NCI-H187 treated with DMSO at 0.1 percent for 48 hours (cell line): Measurements from ENCODE around the gene AVL9.
"Not testable (repeated sequence)": the region's sequence is repeated elsewhere in the genome, so short reads cannot be mapped to it uniquely, and the experiment has no call there.

Experiments used
- DNase-seq: peaks from one replicate; lab custom pipeline; 2025; lab: John Stamatoyannopoulos, UW

AVL9 gene

GRCh38 chr7:32495298-32496051 lies at the start of gene AVL9:
Gene AVL9, plus strand, starts transcription at chr7:32495489. Its CDS starts 221 bp downstream, at chr7:32495710.
- peak; percentile 69 for DNase-seq

DNA sequence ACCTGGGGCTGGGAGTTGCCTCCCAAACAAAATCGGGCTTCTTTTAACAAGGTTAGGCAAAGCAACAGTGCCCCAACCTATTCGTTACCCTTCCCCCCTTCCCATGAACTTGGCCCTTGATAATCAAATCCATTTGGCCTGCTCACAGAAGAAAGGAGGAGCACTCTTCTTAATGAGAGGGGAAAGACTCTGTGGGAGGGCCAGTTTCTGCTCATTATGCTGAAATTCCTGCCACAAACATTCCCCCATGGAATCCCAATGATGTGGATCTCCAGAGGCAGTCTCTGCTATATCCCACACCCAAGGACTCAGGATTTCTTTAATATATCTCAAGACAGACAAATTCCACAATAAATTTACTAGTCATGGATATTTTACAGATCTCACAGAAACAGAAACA lies 48.1 kb upstream of the AVL9 start:
- DNase-seq, result no peak

GRCh38 chr7:32453341-32454011 lies 41.8 kb upstream of the AVL9 start:
- no peak for DNase-seq

- DNase-seq, result no peak
These were observed 37.3 kb upstream of the AVL9 start for GRCh38 chr7:32458025-32458424.

- no peak for DNase-seq
These were observed 35.5 kb upstream of the AVL9 start for GRCh38 chr7:32459788-32460187.

GRCh38 chr7:32461484-32461883 lies 33.8 kb upstream of the AVL9 start:
- no peak for DNase-seq

GRCh38 chr7:32462451-32462850 lies 32.8 kb upstream of the AVL9 start:
- no peak for DNase-seq

GRCh38 chr7:32462977-32463376 lies 32.3 kb upstream of the AVL9 start:
- DNase-seq, result peak; percentile 33

GRCh38 chr7:32464641-32465416 lies 30.5 kb upstream of the AVL9 start:
- not testable (repeated sequence) for DNase-seq

DNA sequence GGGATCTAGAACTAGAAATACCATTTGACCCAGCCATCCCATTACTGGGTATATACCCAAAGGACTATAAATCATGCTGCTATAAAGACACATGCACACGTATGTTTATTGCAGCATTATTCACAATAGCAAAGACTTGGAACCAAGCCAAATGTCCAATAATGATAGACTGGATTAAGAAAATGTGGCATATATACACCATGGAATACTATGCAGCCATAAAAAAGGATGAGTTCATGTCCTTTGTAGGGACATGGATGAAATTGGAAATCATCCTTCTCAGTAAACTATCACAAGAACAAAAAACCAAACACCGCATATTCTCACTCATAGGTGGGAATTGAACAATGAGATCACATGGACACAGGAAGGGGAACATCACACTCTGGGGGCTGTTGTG lies 25.3 kb upstream of the AVL9 start:
- not testable (repeated sequence) for DNase-seq

GRCh38 chr7:32470871-32471270 lies 24.4 kb upstream of the AVL9 start:
- no peak for DNase-seq

DNA sequence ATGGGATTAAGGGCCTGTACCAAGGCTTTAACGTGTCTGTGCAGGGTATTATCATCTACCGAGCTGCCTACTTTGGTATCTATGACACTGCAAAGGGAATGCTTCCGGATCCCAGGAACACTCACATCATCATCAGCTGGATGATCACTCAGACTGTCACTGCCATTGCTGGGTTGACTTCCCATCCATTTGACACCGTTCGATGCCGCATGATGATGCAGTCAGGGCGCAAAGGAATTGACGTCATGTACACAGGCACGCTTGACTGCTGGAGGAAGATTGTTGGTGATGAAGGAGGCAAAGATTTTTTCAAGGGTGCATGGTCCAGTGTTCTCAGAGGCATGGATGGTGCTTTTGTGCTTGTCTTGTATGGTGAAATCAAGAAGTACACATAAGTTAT lies 23.3 kb upstream of the AVL9 start:
- DNase-seq, result no peak

GRCh38 chr7:32474008-32474407 lies 21.3 kb upstream of the AVL9 start:
- no peak for DNase-seq

- no peak for DNase-seq
These were observed 18.3 kb upstream of the AVL9 start for GRCh38 chr7:32476816-32477648.

DNA sequence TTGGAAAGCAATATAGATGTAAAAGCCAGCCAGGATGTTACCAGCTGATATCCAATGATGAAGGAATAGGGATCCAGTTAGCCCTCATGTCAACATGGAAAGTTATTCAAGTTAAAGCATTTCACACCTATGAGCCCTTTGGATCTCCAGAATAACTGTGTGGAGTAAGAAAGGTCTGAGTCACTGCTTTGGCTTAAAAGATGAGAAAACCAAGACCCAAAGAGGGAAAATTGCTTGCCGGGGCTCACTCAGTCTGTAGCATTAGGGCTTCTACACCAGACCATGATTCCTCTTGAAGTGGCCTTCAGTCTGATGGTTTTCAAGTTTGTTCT lies 17.7 kb upstream of the AVL9 start:
- no peak for DNase-seq

DNA sequence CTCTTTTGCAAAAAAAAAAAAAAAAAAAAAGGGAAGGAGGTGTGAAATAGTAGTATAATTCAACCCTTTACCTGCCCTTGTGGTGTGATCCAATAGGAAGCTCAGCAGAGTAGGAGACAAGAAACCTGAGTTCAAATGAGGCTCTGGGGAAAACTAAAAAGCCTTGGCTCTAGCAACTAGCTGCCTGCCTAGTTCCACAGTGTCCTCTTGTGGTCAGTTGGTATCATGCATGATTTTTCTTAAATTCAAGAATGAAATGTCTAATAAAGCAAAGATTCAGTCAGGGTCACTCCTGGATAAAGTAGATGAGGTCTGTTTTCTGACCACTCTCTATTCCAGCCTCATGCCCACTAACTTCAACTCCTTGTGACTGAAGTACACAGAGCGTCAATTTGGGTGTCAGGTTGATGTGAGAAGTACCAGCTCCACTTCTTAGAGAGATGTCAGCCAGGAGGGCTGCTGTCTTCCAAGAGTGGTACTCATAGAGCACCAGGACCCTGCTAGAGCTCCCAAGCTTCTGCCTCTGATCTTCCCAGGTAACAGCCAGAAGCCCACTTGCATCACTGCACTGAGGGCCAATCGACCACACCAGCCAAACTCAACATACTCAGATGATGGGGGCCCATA lies 15.6 kb upstream of the AVL9 start:
- DNase-seq, result no peak

DNA sequence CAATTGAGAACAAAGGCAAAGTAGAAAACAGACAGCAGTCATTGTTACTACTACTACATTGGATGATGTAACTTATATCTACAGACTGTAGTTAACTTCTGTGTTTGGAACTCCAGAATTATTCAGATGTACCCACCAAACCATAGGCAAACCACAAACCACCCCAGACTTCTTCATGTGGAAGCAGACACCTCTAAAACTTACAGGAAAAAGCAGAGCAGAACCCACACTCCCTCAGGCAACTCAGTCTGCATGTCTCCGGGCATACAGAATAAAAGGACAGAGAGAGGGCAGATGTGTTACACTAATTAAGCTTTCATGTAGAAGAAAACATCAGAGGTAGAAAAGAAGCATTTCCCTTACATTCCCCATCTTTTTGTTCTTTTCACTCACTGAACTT lies 14.1 kb upstream of the AVL9 start:
- DNase-seq, result no peak

DNA sequence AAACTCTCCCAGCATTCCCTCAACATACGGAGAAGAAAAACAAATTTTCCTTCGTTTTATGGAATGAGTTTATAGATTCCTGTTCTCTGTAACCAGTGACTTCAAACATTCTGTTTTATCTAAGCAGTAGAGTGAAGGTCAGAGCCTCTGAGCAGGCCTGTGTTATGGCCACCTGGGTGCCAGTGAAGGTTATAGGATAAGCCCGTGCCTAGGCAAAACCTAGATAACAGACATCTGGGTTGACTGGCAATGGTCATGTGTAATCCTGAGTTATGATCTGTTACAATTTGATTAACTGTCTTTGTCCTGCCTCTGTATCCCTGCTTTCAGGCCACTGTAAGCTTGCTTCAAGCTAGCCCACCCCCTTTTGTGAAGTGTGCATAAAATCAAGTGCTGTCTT lies 13.4 kb upstream of the AVL9 start:
- DNase-seq, result no peak

DNA sequence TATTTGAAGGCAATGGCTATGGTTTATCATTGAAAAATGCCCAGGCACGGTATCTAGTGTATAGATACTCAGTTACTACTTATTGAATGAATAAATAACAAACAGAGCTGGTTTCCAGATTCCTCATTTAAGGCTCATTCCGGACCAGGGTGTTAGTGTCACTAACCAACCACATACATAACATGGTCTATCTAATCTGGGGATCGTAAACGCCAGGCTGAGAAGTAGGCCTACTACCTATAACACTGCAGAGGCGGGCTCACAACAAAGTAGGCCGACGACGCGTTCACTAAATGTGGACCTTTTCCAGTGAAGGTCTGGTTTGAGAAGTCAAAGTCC lies 5.5 kb upstream of the AVL9 start:
- no peak for DNase-seq

DNA sequence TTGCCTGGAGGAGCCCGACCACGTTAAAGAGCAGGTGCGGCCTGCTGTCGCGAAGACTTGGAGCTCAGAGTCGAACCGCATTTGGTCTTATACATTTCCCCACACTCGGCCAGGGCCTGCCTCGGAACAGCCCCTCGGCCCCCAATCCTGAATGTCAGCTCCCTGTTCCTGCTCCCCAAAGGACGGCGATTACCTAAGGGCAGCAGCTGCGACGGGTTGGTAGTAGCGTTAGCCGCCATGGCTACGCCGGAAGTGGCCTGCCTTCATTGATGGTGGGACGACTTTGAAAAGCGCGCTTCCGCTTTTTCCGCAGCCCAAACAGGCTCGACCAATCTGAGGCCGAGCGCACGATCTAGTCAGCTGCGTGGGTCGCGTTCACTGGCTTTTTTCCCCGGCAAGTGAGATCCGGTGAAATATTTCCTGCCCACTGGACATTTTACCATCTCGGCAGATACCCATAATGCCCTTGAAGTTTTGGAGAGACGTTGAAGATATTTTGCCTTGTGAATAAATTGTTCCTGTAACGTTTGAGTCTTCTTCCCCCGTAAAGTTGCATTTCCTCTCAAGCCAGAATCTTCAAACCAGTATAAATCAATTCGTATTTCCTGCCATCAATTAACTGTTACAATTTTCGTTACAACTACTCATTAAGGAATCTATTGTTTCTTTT lies 5.0 kb upstream of the AVL9 start, which contains the start of gene LSM5:
TSS of gene LSM5 (minus strand) at position 254 of the 670 bp plus-strand sequence. CDS start at position 239, 15 bp downstream.
- peak; percentile 66 for DNase-seq

DNA sequence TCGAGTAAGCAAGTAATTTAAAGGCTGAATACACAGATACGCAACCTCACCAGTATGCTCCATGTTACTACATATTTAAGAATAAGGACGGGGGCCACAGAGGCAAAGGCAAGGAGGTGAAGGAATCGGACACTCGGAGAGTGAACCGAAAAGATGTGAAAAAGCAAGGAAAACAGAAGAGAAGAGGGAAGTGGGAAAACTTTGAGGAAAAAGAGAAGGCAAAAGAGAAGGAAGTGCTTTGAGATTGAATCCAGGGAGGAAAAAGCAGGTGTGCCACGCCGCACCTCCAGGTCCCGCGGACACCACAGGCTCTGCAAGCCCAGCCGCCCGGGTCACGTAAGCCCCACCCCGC lies 367 bp upstream of the AVL9 start:
- DNase-seq, result no peak
